ENCODE data around the gene IFIT1.
A peak's percentile ranks its signal among the peaks of the same experiment; 100 is the strongest.
"Not testable (repeated sequence)": the region's sequence is repeated elsewhere in the genome, so short reads cannot be mapped to it uniquely, and the experiment has no call there.

The IFIT1 gene

DNA sequence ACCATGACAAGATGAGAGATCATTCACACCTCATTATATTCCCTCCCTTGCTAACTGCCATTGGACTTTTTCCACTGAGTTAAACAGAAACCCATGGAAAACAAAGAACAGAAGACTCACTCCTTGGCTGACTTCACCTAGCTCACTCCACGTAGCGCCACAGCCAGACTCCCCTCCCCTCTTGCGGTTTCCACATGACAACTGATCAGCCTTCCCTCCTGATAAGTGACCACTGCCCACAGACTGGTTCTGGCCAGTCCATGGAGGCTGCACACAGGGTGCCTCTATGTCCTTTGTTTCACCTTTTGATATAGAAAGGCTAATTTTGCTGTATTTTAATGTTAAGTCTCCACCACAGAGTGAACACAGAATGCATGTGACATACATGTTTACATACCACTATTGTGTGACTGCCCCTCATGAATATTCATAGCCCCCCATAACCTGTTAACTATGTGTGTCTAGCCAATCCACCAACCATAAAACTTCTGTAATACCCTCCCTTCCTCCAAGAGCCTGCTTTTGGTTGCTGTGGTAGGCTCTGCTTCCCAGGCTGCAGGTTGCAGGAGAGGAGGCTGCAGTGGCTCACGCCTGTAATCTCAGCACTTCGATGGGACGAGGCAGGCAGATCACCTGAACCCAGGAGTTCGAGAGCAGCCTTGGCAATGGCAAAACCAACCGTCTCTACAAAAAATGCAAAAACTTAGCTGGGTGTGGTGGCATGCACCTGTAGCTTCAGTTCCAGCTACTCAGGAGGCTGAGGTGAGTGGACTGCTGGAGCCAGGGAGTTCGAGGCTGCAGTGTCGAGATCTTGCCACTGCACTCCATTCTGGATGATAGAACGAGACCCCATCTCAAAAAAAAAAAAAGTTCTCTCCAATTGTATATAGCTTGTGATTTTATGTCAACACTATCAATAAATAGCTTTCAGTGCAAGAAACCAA lies 12.0 kb downstream of the IFIT1 start:
- no peak for DNase-seq

DNA sequence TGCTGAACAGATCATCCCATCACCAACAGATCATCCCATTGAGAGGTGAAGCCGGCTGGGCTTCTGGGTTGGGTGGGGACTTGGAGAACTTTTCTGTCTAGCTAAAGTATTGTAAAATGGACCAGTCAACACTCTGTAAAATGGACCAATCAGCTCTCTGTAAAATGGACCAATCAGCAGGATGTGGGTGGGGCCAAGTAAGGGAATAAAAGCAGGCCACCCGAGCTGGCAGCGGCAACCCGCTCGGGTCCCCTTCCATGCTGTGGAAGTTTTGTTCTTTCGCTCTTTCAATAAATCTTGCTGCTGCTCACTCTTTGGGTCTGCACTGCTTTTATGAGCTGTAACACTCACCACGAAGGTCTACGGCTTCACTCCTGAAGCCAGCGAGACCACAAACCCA lies 13.8 kb downstream of the IFIT1 start:
- DNase-seq, result not testable (repeated sequence)

DNA sequence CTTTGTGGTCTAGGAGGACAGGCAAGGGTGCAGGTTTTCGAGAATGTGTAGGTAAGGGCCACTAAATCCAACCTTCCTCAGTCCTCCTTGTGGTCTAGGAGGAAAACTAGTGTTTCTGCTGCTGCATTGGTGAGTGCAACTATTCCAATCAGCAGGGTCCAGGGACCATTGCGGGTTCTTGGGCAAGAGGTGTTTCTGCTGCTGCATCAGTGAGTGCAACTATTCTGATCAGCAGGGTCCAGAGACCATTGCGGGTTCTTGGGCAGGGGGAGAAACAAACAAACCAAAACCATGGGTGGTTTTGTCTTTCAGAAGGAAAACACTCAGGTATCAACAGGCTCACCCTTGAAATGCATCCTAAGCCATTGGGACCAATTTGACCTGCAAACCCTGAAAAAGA lies 15.4 kb downstream of the IFIT1 start:
- not testable (repeated sequence) for DNase-seq

DNA sequence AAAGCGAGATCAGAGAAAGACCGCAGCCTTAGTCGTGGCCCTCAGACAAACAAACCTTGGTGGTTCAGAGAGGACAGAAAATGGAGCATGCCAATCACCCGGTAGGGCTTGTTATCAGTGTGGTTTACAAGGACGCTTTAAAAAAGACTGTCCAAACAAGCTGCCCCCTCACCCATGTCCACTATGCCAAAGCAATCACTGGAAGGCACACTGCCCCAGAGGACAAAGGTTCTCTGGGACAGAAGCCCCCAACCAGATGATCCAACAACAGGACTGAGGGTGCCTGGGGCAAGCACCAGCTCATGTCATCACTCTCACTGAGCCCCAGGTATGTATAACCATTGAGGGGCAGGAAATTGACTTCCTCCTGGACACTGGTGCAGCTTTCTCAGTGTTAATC lies 16.9 kb downstream of the IFIT1 start:
- DNase-seq, result not testable (repeated sequence)

DNA sequence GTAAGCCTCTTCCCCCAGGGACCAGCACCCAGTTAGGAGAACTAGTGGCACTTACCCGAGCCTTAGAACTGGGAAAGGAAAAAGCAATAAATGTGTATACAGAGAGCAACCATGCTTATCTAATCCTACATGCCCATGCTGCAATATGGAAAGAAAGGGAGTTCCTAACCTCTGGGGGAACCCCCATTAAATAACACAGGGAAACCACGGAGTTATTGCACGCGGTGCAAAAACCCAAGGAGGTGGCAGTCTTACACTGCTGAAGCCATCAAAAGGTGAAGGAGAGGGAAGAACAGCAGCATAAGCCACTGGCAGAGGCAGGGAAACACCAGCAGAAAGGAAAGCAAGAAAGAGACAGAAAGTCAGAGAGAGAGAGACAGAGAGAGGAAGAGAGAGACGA lies 18.1 kb downstream of the IFIT1 start:
- DNase-seq, result not testable (repeated sequence)

DNA sequence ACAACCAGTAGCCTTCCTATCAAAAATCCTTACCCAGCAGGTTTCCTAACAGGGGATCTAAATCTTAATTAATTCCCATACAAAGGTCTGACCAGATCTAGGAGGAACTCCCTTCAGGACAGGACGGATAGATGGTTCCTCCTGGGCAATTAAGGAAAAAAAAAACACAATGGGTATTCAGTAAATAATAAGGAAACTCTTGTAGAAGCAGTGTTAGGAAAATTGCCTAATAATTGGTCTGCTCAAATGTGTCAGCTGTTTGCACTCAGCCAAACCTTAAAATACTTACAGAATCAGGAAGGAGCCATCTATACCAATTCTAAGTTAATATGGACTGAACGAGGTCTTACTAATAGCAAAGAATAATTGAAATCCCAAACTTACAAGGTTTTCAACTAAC lies 18.7 kb downstream of the IFIT1 start:
- DNase-seq, result not testable (repeated sequence)

DNA sequence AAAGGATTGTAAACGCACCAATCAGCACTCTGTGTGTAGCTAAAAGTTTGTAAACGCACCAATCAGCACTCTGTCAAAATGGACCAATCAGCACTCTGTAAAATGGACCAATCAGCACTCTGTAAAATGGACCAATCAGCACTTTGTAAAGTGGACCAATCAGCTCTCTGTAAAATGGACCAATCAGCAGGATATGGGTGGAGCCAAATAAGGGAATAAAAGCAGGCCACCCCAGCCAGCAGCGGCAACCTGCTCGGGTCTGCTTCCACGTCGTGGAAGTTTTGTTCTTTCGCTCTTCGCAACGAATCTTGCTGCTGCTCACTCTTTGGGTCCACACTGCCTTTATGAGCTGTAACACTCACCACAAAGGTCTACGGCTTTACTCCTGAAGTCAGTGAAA lies 19.9 kb downstream of the IFIT1 start:
- DNase-seq, result not testable (repeated sequence)

DNA sequence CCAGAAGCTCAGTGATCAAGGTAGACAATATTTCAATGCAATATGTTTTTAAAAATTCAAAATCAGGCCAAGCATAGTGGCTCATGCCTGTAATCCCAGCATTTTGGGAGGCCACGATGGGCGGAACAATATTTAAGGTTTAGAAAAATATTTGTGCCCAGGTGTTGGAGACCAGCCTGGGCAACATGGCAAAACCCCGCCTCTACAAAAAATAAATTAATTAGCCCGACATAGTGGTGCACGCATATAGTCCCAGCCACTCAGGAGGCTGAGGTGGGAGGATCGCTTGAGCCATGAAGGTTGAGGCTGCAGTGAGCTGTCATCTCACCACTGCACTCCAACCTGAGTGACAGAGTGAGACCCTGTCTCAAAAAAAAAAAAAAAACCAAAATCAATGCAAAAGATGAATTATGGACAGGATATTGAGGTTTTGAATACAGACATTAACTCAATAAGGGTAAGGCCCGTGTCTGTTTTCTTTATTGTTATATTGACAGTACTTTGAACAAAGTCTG lies 21.0 kb downstream of the IFIT1 start:
- DNase-seq, result no peak

DNA sequence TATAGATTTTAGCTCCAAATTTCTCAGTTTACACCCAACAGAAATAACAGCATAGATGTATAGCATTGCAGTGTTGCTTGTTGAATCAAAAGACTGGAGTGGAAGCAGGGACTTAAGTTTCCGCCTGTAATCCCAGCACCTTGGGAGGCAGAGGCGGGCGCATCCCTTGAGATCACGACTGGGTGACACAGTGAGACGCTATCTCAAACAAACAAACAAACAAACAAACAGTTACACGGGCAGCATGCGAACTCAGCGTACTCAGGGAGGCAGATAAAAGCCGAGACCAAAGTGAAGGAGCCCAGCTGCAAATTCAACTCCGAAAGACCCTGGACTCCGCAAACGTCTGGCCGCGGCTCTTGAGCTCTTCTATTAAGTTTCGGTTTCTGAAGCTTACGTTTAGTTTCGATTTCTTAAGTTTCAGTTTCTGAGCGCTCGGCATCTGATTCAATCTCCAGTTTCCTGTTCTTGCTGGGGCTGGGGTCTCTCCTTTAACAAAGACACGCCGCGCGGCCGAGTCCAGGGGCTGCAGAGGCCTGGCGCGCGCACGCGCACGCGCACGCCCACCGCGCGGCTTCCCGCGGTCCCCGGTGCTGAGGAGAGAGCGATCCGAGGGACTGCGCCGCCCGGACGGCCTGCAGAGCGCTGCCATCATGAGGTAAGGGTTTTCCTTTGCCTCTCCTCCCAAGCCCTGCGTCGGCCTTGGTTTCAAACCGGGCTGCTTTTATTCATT lies 21.9 kb downstream of the IFIT1 start, which contains the start of gene IFIT5:
TSS of gene IFIT5 (plus strand) at position 423 of the 733 bp plus-strand sequence. CDS start at position 654, 231 bp downstream.
- peak; percentile 67 for DNase-seq

DNA sequence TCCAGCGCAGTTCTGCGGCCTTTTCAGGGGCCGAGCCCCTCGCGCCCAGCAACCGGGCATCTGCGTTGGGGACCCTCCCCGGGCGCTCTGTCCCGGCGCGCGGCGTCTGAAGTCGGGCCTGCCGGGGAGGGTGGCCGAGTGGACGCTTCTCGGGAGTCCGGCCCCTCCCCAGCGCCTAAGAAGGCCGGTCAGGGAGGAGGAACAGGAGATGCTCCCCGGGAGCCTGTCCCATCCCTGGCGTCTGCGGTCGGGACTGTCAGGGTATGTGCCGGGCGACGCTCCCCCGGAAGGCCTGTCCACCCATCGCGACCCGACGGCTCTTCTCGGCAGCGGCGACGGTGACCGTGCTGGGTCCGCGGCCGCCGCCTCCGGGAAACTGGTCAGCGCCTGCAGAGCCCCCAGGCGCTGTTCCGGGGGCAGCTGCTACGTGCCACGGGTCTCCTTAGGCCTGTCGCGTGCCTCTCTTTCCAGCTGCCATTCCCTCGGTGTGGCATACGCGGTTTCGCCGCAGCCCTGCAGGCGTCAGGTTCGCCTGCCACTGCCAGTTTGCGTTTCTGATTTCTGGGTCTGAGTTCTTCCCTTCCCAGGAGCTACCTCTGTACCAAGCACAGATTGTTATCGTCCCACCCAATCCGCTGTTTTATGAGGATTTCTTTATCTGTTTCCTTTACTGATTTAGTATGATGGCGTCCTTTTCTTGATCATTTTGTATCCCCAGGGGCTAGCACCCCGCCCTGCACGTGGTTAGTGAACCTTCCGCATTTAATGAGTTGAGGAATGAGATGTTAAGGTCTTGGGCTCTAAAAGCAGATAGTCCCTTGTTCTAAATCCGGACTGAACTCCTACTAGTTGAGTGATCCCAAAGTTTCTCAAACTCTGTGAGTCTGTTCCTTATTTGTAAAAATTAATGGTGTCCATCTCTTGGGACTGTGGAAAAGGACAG lies 22.7 kb downstream of the IFIT1 start:
- no peak for DNase-seq

DNA sequence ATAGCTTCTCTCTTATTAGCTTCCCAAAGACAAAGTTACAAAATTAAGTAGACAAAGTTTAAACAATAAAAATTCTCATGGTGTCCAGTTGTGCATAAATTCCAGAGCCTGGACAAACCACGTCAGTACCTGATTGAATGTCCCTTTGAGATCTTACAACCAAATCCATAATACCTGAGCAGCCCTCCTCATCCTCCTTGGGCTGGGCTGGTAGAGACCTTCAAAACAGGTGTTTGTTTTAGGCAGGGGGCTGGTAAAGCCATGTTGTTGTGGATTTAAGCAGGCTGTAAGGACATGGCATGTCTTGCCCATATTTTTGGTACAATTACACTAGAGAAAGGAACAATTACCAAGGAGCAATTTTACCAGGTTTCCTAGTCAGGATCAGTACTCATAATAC lies 24.0 kb downstream of the IFIT1 start:
- DNase-seq, result no peak

DNA sequence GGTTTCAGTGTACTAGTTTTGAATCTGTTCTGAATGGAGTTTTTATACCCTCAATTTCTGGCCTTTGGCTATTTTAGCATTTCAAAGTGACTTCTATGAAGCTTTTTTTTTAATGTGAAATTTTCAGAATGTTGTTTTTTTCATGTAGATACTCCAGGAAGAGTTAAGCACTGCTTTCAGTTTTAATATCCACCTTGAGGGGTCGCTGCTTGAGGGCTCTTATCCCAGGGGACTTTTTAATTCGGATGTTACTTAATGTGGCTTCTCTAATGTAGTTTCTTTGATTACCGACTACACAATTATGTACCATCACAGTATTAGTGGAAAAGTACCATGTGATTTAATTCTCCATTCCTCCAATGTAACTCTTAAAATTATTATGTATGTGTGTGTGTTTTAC lies 27.1 kb downstream of the IFIT1 start:
- DNase-seq, result no peak

DNA sequence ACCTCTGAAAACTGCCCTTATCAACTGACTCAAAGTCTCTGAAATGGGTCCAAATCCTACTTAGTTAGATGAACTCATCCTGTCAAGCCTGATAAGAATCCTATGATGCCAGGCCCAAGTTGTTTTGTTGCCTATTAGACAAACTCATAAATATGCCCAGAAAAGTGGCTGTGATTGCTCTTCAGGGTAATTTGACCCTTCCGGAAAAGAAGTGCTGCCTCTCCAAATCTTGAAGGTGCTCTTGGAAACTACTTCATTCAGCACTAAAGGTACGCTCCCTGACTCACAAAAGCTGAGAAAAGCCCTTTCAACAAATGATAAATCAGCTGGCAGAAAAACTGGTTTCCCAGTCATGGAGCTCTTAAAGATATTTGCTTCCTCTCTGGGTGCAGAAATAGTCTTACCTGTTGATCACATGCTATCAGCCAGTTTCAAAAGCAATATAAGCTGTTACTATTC lies 28.6 kb downstream of the IFIT1 start:
- no peak for DNase-seq

DNA sequence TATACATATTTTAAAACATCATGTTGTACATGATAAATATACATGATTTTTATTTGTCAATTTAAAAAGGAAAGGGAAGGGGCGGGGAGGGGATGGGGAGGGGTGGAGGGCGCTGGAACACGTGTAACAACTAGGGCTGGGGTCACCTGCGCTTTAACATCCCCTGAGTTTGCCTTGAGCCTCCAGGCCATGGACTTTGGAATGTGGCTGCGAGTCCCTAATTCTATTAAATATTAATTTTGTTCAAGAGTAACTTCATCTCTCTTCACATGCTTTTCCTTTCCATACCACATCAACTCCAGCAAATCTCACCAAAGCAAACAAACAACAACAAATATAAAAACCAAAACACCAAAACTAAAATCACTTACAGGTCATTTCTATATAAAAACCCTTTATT lies 32.6 kb downstream of the IFIT1 start:
- DNase-seq, result no peak

DNA sequence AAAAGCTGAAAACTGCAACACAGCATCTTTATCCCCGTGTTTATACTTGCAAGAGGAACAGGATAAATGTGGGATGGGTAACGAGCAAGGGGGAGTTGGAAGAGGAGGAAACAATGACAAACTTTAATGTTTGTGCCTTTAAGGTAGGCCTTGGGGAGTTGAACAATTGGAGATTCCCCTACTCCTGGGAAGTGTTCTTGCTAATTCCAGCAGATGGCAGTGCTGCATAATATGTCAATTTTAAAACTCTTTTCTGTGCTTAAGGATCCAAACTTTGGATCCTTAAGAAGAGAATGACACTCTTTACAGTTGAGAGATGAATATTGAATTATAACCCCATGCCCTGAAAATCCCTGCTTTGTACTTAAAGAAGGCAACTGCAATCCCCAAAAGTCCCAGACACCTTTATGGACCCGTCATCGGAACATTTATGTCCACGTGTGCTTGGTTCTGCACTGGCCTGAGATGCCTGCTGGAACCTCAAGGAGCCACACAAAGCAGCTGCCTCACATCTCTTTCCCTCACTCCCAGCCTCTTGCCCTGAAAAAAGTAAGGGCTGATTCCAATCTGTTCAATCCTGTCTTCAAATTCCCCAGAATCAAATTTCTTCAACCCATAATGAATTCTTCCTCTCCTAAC lies 33.9 kb downstream of the IFIT1 start:
- DNase-seq, result peak; percentile 37

DNA sequence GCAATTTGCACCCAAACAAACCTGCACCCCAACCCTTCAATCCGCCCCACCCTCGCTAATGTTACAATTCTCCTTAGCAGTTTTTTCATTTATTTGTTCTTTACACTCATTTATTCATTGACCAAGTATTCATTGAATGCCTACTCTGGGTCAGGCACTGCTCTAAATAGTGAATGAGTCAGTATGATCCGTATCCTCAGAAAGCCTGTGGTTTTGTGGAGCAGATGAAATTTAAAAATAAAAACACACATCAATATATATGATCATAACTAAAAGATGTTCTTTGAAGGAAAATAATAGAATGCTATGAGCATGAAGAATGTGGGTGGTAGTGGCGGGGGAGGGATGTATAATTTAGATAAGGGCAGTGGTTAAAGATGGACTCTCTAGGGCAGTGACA lies 35.2 kb downstream of the IFIT1 start:
- DNase-seq, result no peak

DNA sequence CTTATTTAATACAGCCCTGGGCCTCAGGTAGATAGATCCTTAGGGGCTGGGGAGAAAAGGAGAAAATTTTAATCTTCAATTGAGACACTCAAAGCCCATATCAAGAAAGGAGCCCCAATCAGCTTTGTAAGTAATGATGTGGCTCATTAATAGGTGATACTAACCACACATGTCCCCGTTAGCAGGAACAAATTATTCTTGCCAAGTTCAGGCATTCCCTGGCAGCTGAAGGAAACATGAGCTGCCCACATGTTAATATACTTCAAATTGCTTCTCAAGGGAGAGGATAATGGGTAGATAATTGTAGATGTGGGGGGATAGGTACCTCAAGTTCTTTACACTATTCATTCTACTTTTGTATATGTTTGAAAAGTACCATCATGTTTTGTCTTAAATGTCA lies 36.5 kb downstream of the IFIT1 start:
- DNase-seq, result no peak

DNA sequence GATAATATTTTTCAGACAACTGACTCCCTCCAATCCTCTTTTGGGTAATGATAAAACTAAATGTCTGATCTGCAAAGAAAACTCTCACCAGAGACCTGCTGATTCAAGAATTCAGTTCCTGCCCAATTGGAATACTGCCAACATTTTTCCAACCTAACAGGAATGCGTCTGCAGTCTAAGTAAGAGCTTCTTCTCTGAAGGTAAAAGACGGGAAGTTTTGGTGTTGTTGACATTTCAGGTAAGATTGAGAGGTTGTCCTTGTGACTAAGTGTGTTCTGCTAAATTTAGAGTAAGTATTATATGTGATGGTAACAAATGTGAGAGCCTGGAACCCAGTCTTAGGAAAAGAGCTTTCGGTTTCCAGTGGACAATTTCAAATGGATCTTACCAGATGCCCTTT lies 39.6 kb downstream of the IFIT1 start:
- DNase-seq, result no peak

DNA sequence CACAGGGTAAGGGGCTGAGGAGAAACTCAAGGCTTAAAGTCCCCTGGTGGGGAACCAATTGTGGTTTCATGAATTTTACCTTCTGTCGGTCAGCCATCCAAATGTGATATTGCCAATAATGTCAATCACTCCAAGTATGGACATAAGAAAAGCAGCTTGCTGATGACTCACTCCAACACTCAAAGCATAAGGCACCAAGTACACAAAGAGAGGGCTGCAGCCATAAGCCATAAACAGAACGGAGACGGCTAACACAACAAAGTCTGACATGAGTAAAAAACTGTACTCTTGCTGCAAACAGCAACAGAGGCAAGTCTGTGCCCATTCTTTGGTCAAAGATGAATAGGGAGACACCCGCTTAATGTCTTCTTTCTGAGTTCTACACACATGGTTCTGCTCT lies 46.1 kb downstream of the IFIT1 start:
- DNase-seq, result no peak

DNA sequence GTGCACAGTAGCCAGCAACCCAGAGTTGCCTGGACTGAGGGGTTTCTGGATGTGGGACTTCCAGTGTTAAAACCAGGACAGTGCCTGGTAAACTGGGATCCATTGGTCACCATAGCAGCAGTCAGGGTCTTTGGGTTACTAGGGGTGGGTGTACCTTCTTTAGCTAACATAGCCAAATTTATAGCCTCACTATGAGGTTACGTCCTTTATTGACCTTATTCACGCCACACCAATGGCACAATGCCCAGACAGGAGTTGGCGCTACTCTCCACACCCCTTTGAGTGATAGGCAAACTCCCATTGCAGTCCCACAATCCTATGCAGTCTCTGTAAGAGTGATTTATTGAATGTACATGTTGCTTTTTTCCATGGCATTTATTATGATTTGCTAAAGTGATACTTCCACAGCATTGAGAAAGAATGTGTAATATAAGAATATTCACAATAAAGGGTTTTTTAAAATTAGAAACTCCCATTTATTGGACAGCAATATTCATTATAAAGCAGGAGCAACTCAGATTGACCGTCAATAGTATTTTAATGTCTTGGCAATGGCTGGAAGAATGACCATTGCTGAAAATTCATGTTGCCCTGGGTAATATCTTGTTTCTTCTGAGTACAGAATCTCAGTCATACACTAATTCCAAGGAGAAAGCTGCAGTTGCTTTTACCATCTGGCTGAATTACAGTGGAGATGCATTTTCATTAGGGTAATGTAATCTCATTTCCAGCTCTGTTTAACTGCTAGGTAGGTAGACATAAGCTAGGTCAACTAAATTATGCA lies 48.0 kb downstream of the IFIT1 start:
- no peak for DNase-seq

DNA sequence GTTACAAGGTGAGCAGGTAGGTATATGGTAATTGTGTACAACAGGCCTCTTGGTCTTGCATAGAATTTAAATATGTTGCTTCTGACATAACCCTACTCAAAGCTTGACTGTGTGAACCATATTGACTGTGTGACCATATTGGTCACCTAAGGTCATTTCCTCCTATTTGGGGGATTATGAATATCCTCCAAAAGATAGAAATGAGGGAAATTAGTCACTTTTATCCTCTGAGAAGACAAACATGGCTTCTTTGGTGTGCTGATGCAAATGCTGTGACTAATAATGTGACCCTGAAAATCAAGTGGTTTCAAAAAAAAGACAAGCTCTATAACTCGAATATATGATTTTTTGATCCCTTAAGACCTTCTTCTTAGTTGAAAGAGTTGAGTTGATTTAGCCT lies 49.9 kb downstream of the IFIT1 start:
- no peak for DNase-seq

Data from KG1 (cell line).